CD4-positive, CD25-positive, alpha-beta regulatory T cell (primary cell): Measurements from ENCODE around the gene EEF1AKMT4. TPM values are rescaled to one million over a fixed set of nuclear protein-coding genes. Genes with fewer than 3 reads are reported as not detected.

Experiments used
- ATAC-seq, 2 donors: fragments of 150-1000 bp; cut with Tn5 transposase; one replicate each; pipeline ENCODE4 v1.10.0; 2021; ENCODE audit warnings: low read depth in 2 of 2, moderate number of reproducible peaks in 2 of 2, moderate library complexity in 1 of 2
- DNase-seq, 3 donors: peaks; one replicate each; pipeline versions ENCODE4 v3.0.0 to v3.0.0-alpha.2; 2012 to 2022; ENCODE audit warnings: mixed read lengths in 1 of 3
- H3K27ac ChIP-seq: one replicate; pipeline ENCODE4 v1.7.0; 2013; ENCODE audit warnings: mild to moderate bottlenecking, low read length; ENCODE audit not compliant: insufficient read depth, poor library complexity, severe bottlenecking
- H3K27me3 ChIP-seq: one replicate; pipeline ENCODE4 v1.7.0; 2013; ENCODE audit warnings: low read length; ENCODE audit not compliant: control insufficient read depth, insufficient read depth
- H3K36me3 ChIP-seq: one replicate; pipeline ENCODE4 v1.7.0; 2013; ENCODE audit warnings: mild to moderate bottlenecking, low read length, moderate library complexity; ENCODE audit not compliant: control insufficient read depth, insufficient read depth
- H3K4me1 ChIP-seq: 2 replicates; pipeline ENCODE4 v1.7.0; 2013; ENCODE audit warnings: mild to moderate bottlenecking, low read length; ENCODE audit not compliant: insufficient read depth, control insufficient read depth, poor library complexity, severe bottlenecking
- H3K4me3 ChIP-seq: one replicate; pipeline ENCODE4 v1.7.0; 2013; ENCODE audit warnings: low read depth, mild to moderate bottlenecking, low read length, moderate library complexity
- H3K9me3 ChIP-seq, 2 experiments: 1 replicate in 1 of 2; 2 replicates in 1 of 2; pipeline ENCODE4 v1.7.0; 2013; ENCODE audit warnings: low read length in 2 of 2, mild to moderate bottlenecking in 1 of 2, moderate library complexity in 1 of 2; ENCODE audit not compliant: control insufficient read depth in 2 of 2
- H3K27ac Mint-ChIP-seq, 3 donors: one replicate each; pipeline ENCODE4 v1.8.0; 2020 to 2022; ENCODE audit warnings: mild to moderate bottlenecking in 3 of 3, mixed read lengths in 3 of 3, moderate library complexity in 2 of 3
- H3K27me3 Mint-ChIP-seq: one replicate; pipeline ENCODE4 v1.8.0; 2022; ENCODE audit warnings: mild to moderate bottlenecking, mixed read lengths
- H3K36me3 Mint-ChIP-seq: one replicate; pipeline ENCODE4 v1.8.0; 2020; ENCODE audit warnings: mixed read lengths
- H3K4me1 Mint-ChIP-seq, 4 donors: one replicate each; pipeline ENCODE4 v1.8.0; 2020 to 2022; ENCODE audit warnings: mixed read lengths in 4 of 4, mild to moderate bottlenecking in 1 of 4
- H3K4me3 Mint-ChIP-seq, 4 donors: one replicate each; pipeline ENCODE4 v1.8.0; 2020 to 2022; ENCODE audit warnings: mild to moderate bottlenecking in 4 of 4, mixed read lengths in 4 of 4, moderate library complexity in 3 of 4
- H3K9me3 Mint-ChIP-seq, 7 donors: one replicate each; pipeline ENCODE4 v1.8.0; 2020 to 2022; ENCODE audit warnings: mixed read lengths in 7 of 7, mild to moderate bottlenecking in 3 of 7, moderate library complexity in 2 of 7
- polyA plus RNA-seq, 4 donors: library from polyadenylated mRNA; unstranded; fragments of 300-500 nt; fragmentation: Illumina TruSeq; gene quantifications; one replicate each; pipeline ENCODE4 v1.2.3, GENCODE V29; 2021
- total RNA-seq: library from RNA; stranded (reverse); gene quantifications from one replicate; pipeline ENCODE4 v1.2.3, GENCODE V29; 2022

EEF1AKMT4 gene
- total and polyA plus RNA-seq, 5 donors from 2014 or later = 0.84 to 7.5 (median 5.2) TPM

DNA sequence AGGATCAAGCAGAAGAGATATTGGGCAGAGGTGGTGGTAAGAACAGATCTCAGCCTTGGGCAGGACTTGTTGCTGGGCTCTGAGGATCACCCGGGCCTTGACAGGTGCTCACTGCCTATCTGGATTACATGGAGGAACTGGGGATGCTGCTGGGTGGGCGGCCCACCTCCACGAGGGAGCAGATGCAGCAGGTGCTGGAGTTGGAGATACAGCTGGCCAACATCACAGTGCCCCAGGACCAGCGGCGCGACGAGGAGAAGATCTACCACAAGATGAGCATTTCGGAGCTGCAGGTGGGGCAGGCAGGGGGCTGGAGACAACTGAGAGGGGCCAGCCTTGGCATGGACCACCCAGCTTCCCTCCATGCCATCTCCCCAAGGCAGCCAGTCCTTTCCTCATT lies 34.2 kb downstream of the EEF1AKMT4 start:
- Histone ChIP-seq H3K4me3 (no peak overlapping the region), H3K36me3 (no peaks in the 10 kb centered on the region), H3K27ac (no peak overlapping the region), H3K4me1 (no peaks in the 10 kb centered on the region), H3K9me3 (no peaks in the 10 kb centered on the region), H3K27me3 (peaks cover 7% of the 10 kb centered on the region)
- no peak overlapping the region for H3K4me3 Mint-ChIP-seq
- ATAC-seq (no peak), DNase-seq (no peak)
- no peaks in the 10 kb centered on the region for H3K36me3 Mint-ChIP-seq
- H3K27ac Mint-ChIP-seq = no peak overlapping the region
- H3K27me3 Mint-ChIP-seq = peaks cover 42% of the 10 kb centered on the region
- no peaks in the 10 kb centered on the region for H3K9me3 Mint-ChIP-seq
- H3K4me1 Mint-ChIP-seq = no peaks in the 10 kb centered on the region

DNA sequence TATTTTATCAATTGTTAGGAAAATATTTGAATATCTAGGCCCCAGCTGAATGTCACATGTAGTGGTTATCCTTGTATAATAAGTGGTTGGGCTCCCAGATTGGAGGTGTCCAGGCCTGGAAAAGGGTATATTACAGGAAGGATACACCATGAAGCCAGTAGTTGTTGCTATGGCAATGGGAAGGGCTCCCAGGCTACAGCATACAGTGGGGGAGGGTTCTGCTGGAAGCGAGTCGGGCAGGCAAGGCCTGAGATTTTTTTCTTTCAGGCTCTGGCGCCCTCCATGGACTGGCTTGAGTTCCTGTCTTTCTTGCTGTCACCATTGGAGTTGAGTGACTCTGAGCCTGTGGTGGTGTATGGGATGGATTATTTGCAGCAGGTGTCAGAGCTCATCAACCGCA lies 35.2 kb downstream of the EEF1AKMT4 start:
- H3K9me3 Mint-ChIP-seq = no peaks in the 10 kb centered on the region
- H3K27ac Mint-ChIP-seq = no peak overlapping the region
- no peaks in the 10 kb centered on the region for H3K4me1 Mint-ChIP-seq
- H3K4me3 Mint-ChIP-seq = no peak overlapping the region
- no peaks in the 10 kb centered on the region for H3K36me3 Mint-ChIP-seq
- Histone ChIP-seq H3K27ac (no peak overlapping the region), H3K36me3 (no peaks in the 10 kb centered on the region), H3K4me1 (no peaks in the 10 kb centered on the region), H3K27me3 (peaks cover 7% of the 10 kb centered on the region), H3K9me3 (no peaks in the 10 kb centered on the region), H3K4me3 (no peak overlapping the region)
- peaks cover 39% of the 10 kb centered on the region for H3K27me3 Mint-ChIP-seq
- ATAC-seq (no peak), DNase-seq (peak in 1 of 3 donors; percentile 41)

DNA sequence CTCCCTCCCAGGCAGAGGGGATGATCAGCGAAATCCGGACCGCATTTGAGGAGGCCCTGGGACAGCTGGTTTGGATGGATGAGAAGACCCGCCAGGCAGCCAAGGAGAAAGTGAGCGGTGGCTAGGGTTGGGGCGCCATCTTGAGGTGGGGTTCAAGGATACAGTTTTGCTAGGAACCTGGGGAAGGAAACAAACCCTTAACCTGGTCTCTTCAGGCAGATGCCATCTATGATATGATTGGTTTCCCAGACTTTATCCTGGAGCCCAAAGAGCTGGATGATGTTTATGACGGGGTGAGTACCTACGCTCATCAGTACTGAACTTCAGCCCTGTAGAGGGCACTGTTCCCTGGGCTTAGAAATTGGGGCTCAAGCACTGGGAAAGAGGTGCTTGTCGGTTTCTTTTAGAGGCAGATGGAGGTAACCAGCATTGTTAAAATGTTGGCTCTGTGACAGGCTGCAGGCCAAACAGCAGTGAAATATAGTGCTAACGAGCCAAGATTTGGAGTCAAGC lies 40.0 kb downstream of the EEF1AKMT4 start:
- Histone ChIP-seq H3K4me3 (no peak overlapping the region), H3K4me1 (no peaks in the 10 kb centered on the region), H3K27ac (no peak overlapping the region), H3K27me3 (peaks cover 3% of the 10 kb centered on the region), H3K36me3 (no peaks in the 10 kb centered on the region), H3K9me3 (no peaks in the 10 kb centered on the region)
- Mint-ChIP-seq H3K9me3 (no peaks in the 10 kb centered on the region), H3K4me3 (no peak overlapping the region), H3K36me3 (no peaks in the 10 kb centered on the region), H3K4me1 (no peaks in the 10 kb centered on the region), H3K27me3 (peaks cover 27% of the 10 kb centered on the region), H3K27ac (no peak overlapping the region)
- DNase-seq (peak; percentile 30 to 57 (median 37)), ATAC-seq (peak; percentile 46 to 54)

DNA sequence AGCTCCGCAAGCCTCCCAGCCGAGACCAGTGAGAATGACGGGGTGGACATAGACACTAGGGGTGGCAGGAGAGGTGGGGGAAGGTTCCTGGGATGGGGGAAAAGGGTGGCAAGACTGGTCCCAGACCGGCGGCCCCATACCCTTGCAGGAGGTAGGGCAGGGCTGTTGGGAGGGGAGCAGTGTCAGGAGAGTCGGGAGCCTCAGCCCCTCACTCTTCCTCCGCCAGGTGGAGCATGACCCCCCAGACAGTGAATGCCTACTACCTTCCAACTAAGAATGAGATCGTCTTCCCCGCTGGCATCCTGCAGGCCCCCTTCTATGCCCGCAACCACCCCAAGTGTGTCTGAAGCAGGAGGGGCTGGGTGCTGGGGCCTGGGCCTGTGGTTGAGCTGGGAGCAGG lies 40.9 kb downstream of the EEF1AKMT4 start:
- no peak overlapping the region for H3K4me3 ChIP-seq
- Mint-ChIP-seq H3K4me3 (no peak overlapping the region), H3K36me3 (no peaks in the 10 kb centered on the region), H3K27me3 (peaks cover 19% of the 10 kb centered on the region), H3K4me1 (no peaks in the 10 kb centered on the region), H3K9me3 (peaks cover 0 to 1% (median 0%) of the 10 kb centered on the region in 7 donors), H3K27ac (peak overlapping the region in 1 of 3 donors; percentile 43)
- no peak for ATAC-seq
- H3K9me3 ChIP-seq = no peaks in the 10 kb centered on the region
- no peak for DNase-seq
- H3K4me1 ChIP-seq = no peaks in the 10 kb centered on the region
- no peak overlapping the region for H3K27ac ChIP-seq
- no peaks in the 10 kb centered on the region for H3K36me3 ChIP-seq
- peaks cover 3% of the 10 kb centered on the region for H3K27me3 ChIP-seq

DNA sequence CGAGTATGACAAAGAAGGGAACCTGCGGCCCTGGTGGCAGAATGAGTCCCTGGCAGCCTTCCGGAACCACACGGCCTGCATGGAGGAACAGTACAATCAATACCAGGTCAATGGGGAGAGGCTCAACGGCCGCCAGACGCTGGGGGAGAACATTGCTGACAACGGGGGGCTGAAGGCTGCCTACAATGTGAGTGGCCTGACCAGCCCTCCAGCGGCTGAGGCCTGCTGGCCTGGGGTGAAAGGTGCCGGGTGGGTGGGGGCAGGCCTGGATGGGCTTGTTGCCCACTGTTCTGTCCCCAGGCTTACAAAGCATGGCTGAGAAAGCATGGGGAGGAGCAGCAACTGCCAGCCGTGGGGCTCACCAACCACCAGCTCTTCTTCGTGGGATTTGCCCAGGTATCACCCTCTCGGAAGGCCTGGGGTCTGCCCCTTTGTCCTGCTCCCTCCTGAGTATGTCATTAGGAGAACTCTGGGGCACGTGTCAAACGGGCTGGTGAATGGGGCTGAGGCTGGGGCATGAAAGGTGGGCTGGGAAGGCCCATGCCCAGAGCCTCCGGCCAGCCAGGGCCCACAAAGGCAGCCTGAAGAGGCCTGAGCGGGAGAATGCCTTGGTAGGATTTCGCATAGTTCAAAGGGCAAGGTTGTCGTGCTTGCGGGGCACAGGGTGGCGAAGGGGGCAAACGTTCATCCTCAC lies 41.7 kb downstream of the EEF1AKMT4 start:
- no peaks in the 10 kb centered on the region for H3K4me1 ChIP-seq
- no peak for ATAC-seq

DNA sequence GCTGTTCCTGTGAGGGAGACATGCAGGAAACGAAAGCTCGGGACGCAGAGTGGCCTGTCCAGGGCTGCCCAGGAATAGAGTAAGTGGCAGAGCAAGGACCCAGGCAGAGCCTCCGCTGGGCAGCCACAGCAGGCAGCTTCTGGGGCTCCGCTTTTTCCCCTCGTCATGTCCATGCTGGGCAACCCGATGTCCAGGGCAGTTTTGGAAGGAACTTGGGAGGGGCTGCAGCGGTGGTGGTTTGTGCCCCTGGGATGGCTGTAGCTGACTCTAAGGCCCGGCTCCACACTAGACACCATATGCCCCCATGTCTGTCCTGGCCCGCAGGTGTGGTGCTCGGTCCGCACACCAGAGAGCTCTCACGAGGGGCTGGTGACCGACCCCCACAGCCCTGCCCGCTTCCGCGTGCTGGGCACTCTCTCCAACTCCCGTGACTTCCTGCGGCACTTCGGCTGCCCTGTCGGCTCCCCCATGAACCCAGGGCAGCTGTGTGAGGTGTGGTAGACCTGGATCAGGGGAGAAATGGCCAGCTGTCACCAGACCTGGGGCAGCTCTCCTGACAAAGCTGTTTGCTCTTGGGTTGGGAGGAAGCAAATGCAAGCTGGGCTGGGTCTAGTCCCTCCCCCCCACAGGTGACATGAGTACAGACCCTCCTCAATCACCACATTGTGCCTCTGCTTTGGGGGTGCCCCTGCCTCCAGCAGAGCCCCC lies 42.4 kb downstream of the EEF1AKMT4 start:
- no peaks in the 10 kb centered on the region for H3K9me3 ChIP-seq

More for the DNA sequence above, 41.7 kb downstream of the EEF1AKMT4 start:
- Mint-ChIP-seq H3K4me1 (no peaks in the 10 kb centered on the region), H3K27ac (no peak overlapping the region), H3K27me3 (peaks cover 13% of the 10 kb centered on the region), H3K9me3 (peaks cover 0 to 1% (median 0%) of the 10 kb centered on the region in 7 donors), H3K36me3 (no peaks in the 10 kb centered on the region), H3K4me3 (no peak overlapping the region)
- H3K27ac ChIP-seq = no peak overlapping the region
- no peaks in the 10 kb centered on the region for H3K36me3 ChIP-seq
- H3K4me3 ChIP-seq = no peak overlapping the region
- no peaks in the 10 kb centered on the region for H3K27me3 ChIP-seq
- no peaks in the 10 kb centered on the region for H3K9me3 ChIP-seq
- DNase-seq = no peak

DNA sequence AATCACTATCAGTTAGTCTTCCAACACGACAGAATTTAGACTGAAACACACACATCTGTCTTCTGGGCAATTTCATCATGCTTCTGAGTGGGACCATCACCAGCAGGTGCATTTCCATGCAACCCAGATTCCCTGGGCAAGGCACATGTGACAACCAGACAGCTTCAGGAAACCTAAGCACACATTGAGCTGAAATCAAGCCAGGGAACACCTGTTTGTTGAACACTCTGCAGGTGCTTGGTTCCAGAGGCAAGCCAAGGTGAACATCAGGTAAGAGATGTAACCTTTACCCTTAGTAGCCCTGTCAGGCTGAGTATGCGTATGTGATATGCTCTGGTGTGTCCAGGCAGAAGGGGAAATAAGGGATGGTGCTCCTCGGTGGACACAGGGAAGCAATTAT lies 46.3 kb downstream of the EEF1AKMT4 start:
- Histone ChIP-seq H3K4me3 (no peak overlapping the region), H3K4me1 (peaks cover 14% of the 10 kb centered on the region), H3K27ac (no peak overlapping the region), H3K27me3 (no peaks in the 10 kb centered on the region), H3K36me3 (peaks cover 2% of the 10 kb centered on the region), H3K9me3 (no peaks in the 10 kb centered on the region)
- H3K36me3 Mint-ChIP-seq = no peaks in the 10 kb centered on the region
- no peak overlapping the region for H3K27ac Mint-ChIP-seq
- peak overlapping the region in 1 of 4 donors; percentile 15 for H3K4me3 Mint-ChIP-seq
- H3K9me3 Mint-ChIP-seq = peaks cover 0 to 1% (median 0%) of the 10 kb centered on the region in 7 donors
- ATAC-seq (no peak), DNase-seq (no peak)
- H3K4me1 Mint-ChIP-seq = peaks cover 0 to 25% (median 18%) of the 10 kb centered on the region in 4 donors
- H3K27me3 Mint-ChIP-seq = peaks cover 5% of the 10 kb centered on the region

More for the DNA sequence above, 42.4 kb downstream of the EEF1AKMT4 start:
- H3K4me1 Mint-ChIP-seq = no peaks in the 10 kb centered on the region
- ATAC-seq (no peak), DNase-seq (no peak)
- H3K27ac ChIP-seq = no peak overlapping the region
- no peak overlapping the region for H3K4me3 Mint-ChIP-seq
- H3K4me3 ChIP-seq = no peak overlapping the region
- H3K27me3 Mint-ChIP-seq = peaks cover 7% of the 10 kb centered on the region
- no peaks in the 10 kb centered on the region for H3K36me3 Mint-ChIP-seq
- no peaks in the 10 kb centered on the region for H3K36me3 ChIP-seq
- peaks cover 0 to 1% (median 0%) of the 10 kb centered on the region in 7 donors for H3K9me3 Mint-ChIP-seq
- H3K4me1 ChIP-seq = no peaks in the 10 kb centered on the region
- H3K27ac Mint-ChIP-seq = no peak overlapping the region
- no peaks in the 10 kb centered on the region for H3K27me3 ChIP-seq
